ENCODE measurements around the gene POMGNT2. TPM values are rescaled to one million over a fixed set of nuclear protein-coding genes. Genes with fewer than 3 reads are reported as not detected.

Gene POMGNT2
- total and polyA plus RNA-seq, 10 of the 15 experiments (the other 5 are each of a cell fraction or from before 2014, with no cell fraction given), result 0.02 to 1.7 (median 0.17) TPM; not detected in 1

- TF ChIP-seq IKZF1 (conservative IDR thresholded peaks at IDR 0.05), result no peak
Measured at GRCh38 chr3:43093006-43093405, 12.9 kb downstream of the POMGNT2 start (continued).

DNA sequence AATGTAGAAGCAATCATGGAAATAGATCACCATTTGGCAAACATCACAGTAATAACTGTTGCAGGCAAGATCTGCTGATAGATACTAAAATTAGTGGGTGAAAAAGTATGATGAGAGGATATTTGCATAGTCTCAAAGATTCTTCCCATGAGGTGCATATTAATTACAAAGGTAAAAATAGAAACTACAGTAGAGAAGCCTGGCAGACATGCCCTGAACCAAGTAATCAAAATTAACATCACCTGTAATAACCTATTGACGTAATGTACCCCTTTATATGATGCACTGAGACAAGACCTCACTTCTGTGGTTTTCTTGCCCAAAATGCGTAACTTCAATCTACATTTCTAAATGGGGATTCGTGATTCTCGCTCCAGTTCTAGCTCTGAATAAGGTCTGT is 14.4 kb downstream of the POMGNT2 start:
- no peak overlapping the region for H3K4me2 ChIP-seq (ENCODE audit: control insufficient read depth, insufficient read depth)
- intact Hi-C loops (cut with micrococcal nuclease; ENCODE audit: unreplicated experiment), result no loop called here
- H3K9me3 ChIP-seq (replicated peaks; ENCODE audit: control insufficient read depth, insufficient read depth, low read length), result no peaks in the 10 kb centered on the region
- H3K4me1 ChIP-seq (ENCODE audit: control insufficient read depth, insufficient read depth, low read length), result no peaks in the 10 kb centered on the region
- no peak overlapping the region for H2AFZ ChIP-seq (ENCODE audit: control insufficient read depth, low read depth, low read length)
- ChIA-PET RAD21 (ENCODE audit: unreplicated experiment) (no interaction called here), POLR2A (no interaction called here), CTCF (interaction anchor here (0.6 to 3.2 kb wide), 2 partner anchors 9 to 130 kb away, joined by 3 to 21 read pairs; no protein-coding TSS in a partner anchor), SMC1A (ENCODE audit: uncharacterized antibody, unreplicated experiment) (interaction anchor here (1.9 kb wide), 1 partner anchor 130 kb away, joined by 8 read pairs; no protein-coding TSS in a partner anchor)
- in situ Hi-C loops (cut with MboI), result no loop called here
- no peaks in the 10 kb centered on the region for H3K79me2 ChIP-seq (ENCODE audit: control insufficient read depth, insufficient read depth, low read length)
- TF ChIP-seq SMAD5 (IDR thresholded peaks at IDR 0.05; ENCODE audit: low read depth) (no peak), MTA3 (IDR thresholded peaks at IDR 0.05; ENCODE audit: borderline replicate concordance, low read length) (no peak), MAX (IDR thresholded peaks at IDR 0.05; ENCODE audit: low read depth, low read length) (no peak), ZNF622 (IDR thresholded peaks at IDR 0.05) (no peak), USF1 (IDR thresholded peaks at IDR 0.05; ENCODE audit: borderline replicate concordance, extremely low read length, insufficient read depth, low read depth, low read length) (no peak), SIN3A (IDR thresholded peaks at IDR 0.05; ENCODE audit: low read depth, low read length) (no peak), POLR2AphosphoS2 (IDR thresholded peaks at IDR 0.05; ENCODE audit: low read depth, low read length) (no peak), TCF3 (IDR thresholded peaks at IDR 0.05; ENCODE audit: borderline replicate concordance, insufficient read depth, low read depth, low read length) (no peak), SKIL (IDR thresholded peaks at IDR 0.05; ENCODE audit: low read depth, poor library complexity, severe bottlenecking) (no peak), PBX3 (IDR thresholded peaks at IDR 0.05; ENCODE audit: insufficient replicate concordance, low read depth, low read length) (no peak), RAD51 (IDR thresholded peaks at IDR 0.05) (no peak)
- TF ChIP-seq, protein P1, sequence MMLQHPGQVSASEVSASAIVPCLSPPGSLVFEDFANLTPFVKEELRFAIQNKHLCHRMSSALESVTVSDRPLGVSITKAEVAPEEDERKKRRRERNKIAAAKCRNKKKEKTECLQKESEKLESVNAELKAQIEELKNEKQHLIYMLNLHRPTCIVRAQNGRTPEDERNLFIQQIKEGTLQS (IDR thresholded peaks at IDR 0.05; ENCODE audit: borderline replicate concordance, extremely low read depth, low read depth, low read length), result no peak
- TF ChIP-seq, protein P2, sequence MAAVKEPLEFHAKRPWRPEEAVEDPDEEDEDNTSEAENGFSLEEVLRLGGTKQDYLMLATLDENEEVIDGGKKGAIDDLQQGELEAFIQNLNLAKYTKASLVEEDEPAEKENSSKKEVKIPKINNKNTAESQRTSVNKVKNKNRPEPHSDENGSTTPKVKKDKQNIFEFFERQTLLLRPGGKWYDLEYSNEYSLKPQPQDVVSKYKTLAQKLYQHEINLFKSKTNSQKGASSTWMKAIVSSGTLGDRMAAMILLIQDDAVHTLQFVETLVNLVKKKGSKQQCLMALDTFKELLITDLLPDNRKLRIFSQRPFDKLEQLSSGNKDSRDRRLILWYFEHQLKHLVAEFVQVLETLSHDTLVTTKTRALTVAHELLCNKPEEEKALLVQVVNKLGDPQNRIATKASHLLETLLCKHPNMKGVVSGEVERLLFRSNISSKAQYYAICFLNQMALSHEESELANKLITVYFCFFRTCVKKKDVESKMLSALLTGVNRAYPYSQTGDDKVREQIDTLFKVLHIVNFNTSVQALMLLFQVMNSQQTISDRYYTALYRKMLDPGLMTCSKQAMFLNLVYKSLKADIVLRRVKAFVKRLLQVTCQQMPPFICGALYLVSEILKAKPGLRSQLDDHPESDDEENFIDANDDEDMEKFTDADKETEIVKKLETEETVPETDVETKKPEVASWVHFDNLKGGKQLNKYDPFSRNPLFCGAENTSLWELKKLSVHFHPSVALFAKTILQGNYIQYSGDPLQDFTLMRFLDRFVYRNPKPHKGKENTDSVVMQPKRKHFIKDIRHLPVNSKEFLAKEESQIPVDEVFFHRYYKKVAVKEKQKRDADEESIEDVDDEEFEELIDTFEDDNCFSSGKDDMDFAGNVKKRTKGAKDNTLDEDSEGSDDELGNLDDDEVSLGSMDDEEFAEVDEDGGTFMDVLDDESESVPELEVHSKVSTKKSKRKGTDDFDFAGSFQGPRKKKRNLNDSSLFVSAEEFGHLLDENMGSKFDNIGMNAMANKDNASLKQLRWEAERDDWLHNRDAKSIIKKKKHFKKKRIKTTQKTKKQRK (IDR thresholded peaks at IDR 0.05; ENCODE audit: low read depth, low read length), result no peak
- H3K36me3 ChIP-seq (ENCODE audit: control insufficient read depth in 2 of 2, insufficient read depth in 2 of 2, low read length in 1 of 2), result no peaks in the 10 kb centered on the region
- no TSS peak for BruUV-seq (replicated peaks)
- H3K27me3 ChIP-seq (replicated peaks in 1 of 2; ENCODE audit: control insufficient read depth in 2 of 2, insufficient read depth in 2 of 2, low read length in 1 of 2), result peaks cover 0 to 3% of the 10 kb centered on the region in 2 experiments; a peak in 2 of 4 replicates
- 29% methylated on average over 4 of the region's 4 CpGs for WGBS (ENCODE audit: insufficient coverage, insufficient replicate concordance, low lambda C conversion rate, missing lambda C conversion rate)
- H4K20me1 ChIP-seq (ENCODE audit: control insufficient read depth, insufficient read depth), result no peaks in the 10 kb centered on the region
- H3K27ac ChIP-seq (ENCODE audit: control insufficient read depth, insufficient read depth), result no peak overlapping the region
- DNase-seq (ENCODE audit: low read depth, low spot score), result no peak
- no peak overlapping the region for H3K9ac ChIP-seq (ENCODE audit: control insufficient read depth, insufficient read depth, low read length)
- ATAC-seq, result no peak
- no peak overlapping the region for H3K4me3 ChIP-seq
- no peak for FAIRE-seq
